ENCODE results near the gene PCGF3.
"Not testable (repeated sequence)": the region's sequence is repeated elsewhere in the genome, so short reads cannot be mapped to it uniquely, and the experiment has no call there.

Gene PCGF3

GRCh38 chr4:803884-804283, 98.3 kb downstream of the PCGF3 start:
- Histone ChIP-seq H3K27me3 (ENCODE audit: insufficient read depth, low read length, poor library complexity, severe bottlenecking) (no peaks in the 10 kb centered on the region), H3K9me2 (replicated peaks; ENCODE audit: low read depth, low read length) (no peaks in the 10 kb centered on the region), H3K4me2 (ENCODE audit: low read depth, low read length, poor library complexity, severe bottlenecking) (no peak overlapping the region), H3K36me3 (ENCODE audit: insufficient read depth, low read length) (no peaks in the 10 kb centered on the region), H3K9me3 (ENCODE audit: insufficient read depth, low read depth, low read length) (peaks cover 4% of the 10 kb centered on the region; the same call in 1 of the 2 replicates), H3K4me3 (ENCODE audit: low read length, poor library complexity, severe bottlenecking) (no peak overlapping the region), H3K4me1 (ENCODE audit: insufficient read depth, low read length, poor library complexity, severe bottlenecking) (peaks cover 18% of the 10 kb centered on the region), H3K9ac (ENCODE audit: low read depth, low read length, poor library complexity, severe bottlenecking) (no peak overlapping the region), H4K20me1 (ENCODE audit: insufficient read depth, low read length, poor library complexity, severe bottlenecking) (no peaks in the 10 kb centered on the region), H3F3A (ENCODE audit: low read depth) (no peaks in the 10 kb centered on the region), H3K79me2 (ENCODE audit: insufficient read depth, low read length) (no peaks in the 10 kb centered on the region), H2AFZ (ENCODE audit: low read length) (no peak overlapping the region)
- TF ChIP-seq EZH2phosphoT487 (IDR thresholded peaks at IDR 0.05; ENCODE audit: borderline replicate concordance) (no peak), CTCF (conservative IDR thresholded peaks at IDR 0.05; ENCODE audit: low read length) (no peak)

- H4K20me1 ChIP-seq (ENCODE audit: insufficient read depth, low read length, poor library complexity, severe bottlenecking), result no peaks in the 10 kb centered on the region
- H3K4me3 ChIP-seq (ENCODE audit: low read length, poor library complexity, severe bottlenecking), result no peak overlapping the region
- H3K4me2 ChIP-seq (ENCODE audit: low read depth, low read length, poor library complexity, severe bottlenecking), result no peak overlapping the region
- H3F3A ChIP-seq (ENCODE audit: low read depth), result no peaks in the 10 kb centered on the region
- no peaks in the 10 kb centered on the region for H3K9me2 ChIP-seq (replicated peaks; ENCODE audit: low read depth, low read length)
- no peak for TF ChIP-seq CTCF (conservative IDR thresholded peaks at IDR 0.05; ENCODE audit: low read length)
- no peaks in the 10 kb centered on the region for H3K27me3 ChIP-seq (ENCODE audit: insufficient read depth, low read length, poor library complexity, severe bottlenecking)
- H3K9me3 ChIP-seq (ENCODE audit: insufficient read depth, low read depth, low read length), result peaks cover 4% of the 10 kb centered on the region; the same call in 1 of the 2 replicates
- peaks cover 20% of the 10 kb centered on the region for H3K4me1 ChIP-seq (ENCODE audit: insufficient read depth, low read length, poor library complexity, severe bottlenecking)
- H3K79me2 ChIP-seq (ENCODE audit: insufficient read depth, low read length), result no peaks in the 10 kb centered on the region
- H3K36me3 ChIP-seq (ENCODE audit: insufficient read depth, low read length), result no peaks in the 10 kb centered on the region
- no peak overlapping the region for H2AFZ ChIP-seq (ENCODE audit: low read length)
- no peak overlapping the region for H3K9ac ChIP-seq (ENCODE audit: low read depth, low read length, poor library complexity, severe bottlenecking)
Measured at GRCh38 chr4:804804-805203, 99.2 kb downstream of the PCGF3 start.

- H3K9me2 ChIP-seq (replicated peaks; ENCODE audit: low read depth, low read length); H3K9me3 ChIP-seq (ENCODE audit: insufficient read depth, low read depth, low read length); H2AFZ ChIP-seq (ENCODE audit: low read length); H3F3A ChIP-seq (ENCODE audit: low read depth); H3K27me3 ChIP-seq (ENCODE audit: insufficient read depth, low read length, poor library complexity, severe bottlenecking); H3K79me2 ChIP-seq (ENCODE audit: insufficient read depth, low read length); H3K9ac ChIP-seq (ENCODE audit: low read depth, low read length, poor library complexity, severe bottlenecking); H4K20me1 ChIP-seq (ENCODE audit: insufficient read depth, low read length, poor library complexity, severe bottlenecking); H3K36me3 ChIP-seq (ENCODE audit: insufficient read depth, low read length); H3K4me3 ChIP-seq (ENCODE audit: low read length, poor library complexity, severe bottlenecking); H3K4me2 ChIP-seq (ENCODE audit: low read depth, low read length, poor library complexity, severe bottlenecking): not testable (repeated sequence)
- peaks cover 17% of the 10 kb centered on the region for H3K4me1 ChIP-seq (ENCODE audit: insufficient read depth, low read length, poor library complexity, severe bottlenecking)
Measured at GRCh38 chr4:806979-807378, 101.3 kb downstream of the PCGF3 start.

DNA sequence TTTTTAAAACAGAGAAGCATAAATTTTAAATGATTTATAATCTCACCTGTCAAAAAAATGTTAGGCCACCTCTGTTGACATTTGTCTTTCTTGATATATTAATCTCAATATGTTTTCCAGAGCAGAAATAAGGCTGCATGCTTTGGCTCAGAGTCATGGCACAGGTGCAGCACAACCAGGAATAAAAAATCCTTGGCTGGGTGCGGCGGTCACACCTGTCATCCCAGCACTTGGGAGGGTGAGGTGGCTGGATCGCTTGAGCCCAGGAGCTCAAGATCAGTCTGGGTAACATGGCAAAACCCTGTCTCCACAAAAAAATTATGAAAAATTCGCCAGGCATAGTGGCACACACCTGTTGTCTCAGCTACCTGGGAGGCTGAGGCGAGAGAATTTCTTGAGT, 102.2 kb downstream of the PCGF3 start:
- no peaks in the 10 kb centered on the region for H3K79me2 ChIP-seq (ENCODE audit: insufficient read depth, low read length)
- H4K20me1 ChIP-seq (ENCODE audit: insufficient read depth, low read length, poor library complexity, severe bottlenecking), result no peaks in the 10 kb centered on the region
- H3K9ac ChIP-seq (ENCODE audit: low read depth, low read length, poor library complexity, severe bottlenecking), result peak overlapping the region; percentile 36
- H3K27me3 ChIP-seq (ENCODE audit: insufficient read depth, low read length, poor library complexity, severe bottlenecking), result no peaks in the 10 kb centered on the region
- peak overlapping the region; percentile 57 for H3K4me3 ChIP-seq (ENCODE audit: low read length, poor library complexity, severe bottlenecking)
- no peak overlapping the region for H2AFZ ChIP-seq (ENCODE audit: low read length)
- H3K36me3 ChIP-seq (ENCODE audit: insufficient read depth, low read length), result no peaks in the 10 kb centered on the region
- no peaks in the 10 kb centered on the region for H3K9me2 ChIP-seq (replicated peaks; ENCODE audit: low read depth, low read length)
- no peaks in the 10 kb centered on the region for H3F3A ChIP-seq (ENCODE audit: low read depth)
- TF ChIP-seq EZH2phosphoT487 (IDR thresholded peaks at IDR 0.05; ENCODE audit: borderline replicate concordance) (no peak), CTCF (conservative IDR thresholded peaks at IDR 0.05; ENCODE audit: low read length) (no peak)
- peaks cover 17% of the 10 kb centered on the region for H3K4me1 ChIP-seq (ENCODE audit: insufficient read depth, low read length, poor library complexity, severe bottlenecking)
- H3K9me3 ChIP-seq (ENCODE audit: insufficient read depth, low read depth, low read length), result no peaks in the 10 kb centered on the region
- peak overlapping the region; percentile 58 for H3K4me2 ChIP-seq (ENCODE audit: low read depth, low read length, poor library complexity, severe bottlenecking)

Measured in Loucy (cell line).